ENCODE results near the gene KCNK3. TPM values are rescaled to one million over a fixed set of nuclear protein-coding genes. Genes with fewer than 3 reads are reported as not detected.

Gene KCNK3
- total and polyA plus RNA-seq, 10 of the 15 experiments (the other 5 are each of a cell fraction or from before 2014, with no cell fraction given) = 0.13 TPM; not detected in 9

GRCh38 chr2:26722328-26722727 is 29.8 kb downstream of the KCNK3 start (continued):
- TF ChIP-seq MLLT1 (IDR thresholded peaks at IDR 0.05) (no peak), MYB (IDR thresholded peaks at IDR 0.05; ENCODE audit: borderline replicate concordance, low read depth, low read length) (no peak), SUZ12 (IDR thresholded peaks at IDR 0.05; ENCODE audit: unreplicated experiment) (no peak), ZBTB11 (CRISPR knock-in tag; IDR thresholded peaks at IDR 0.05) (no peak)

- WGBS (ENCODE audit: insufficient coverage, insufficient replicate concordance, low lambda C conversion rate, missing lambda C conversion rate) = 50% methylated on average over 1 of the region's 1 CpG
- DNase-seq (ENCODE audit: low read depth, low spot score) (no peak), FAIRE-seq (no peak), ATAC-seq (no peak)
- no peak overlapping the region for H2AFZ ChIP-seq (ENCODE audit: control insufficient read depth, low read depth, low read length)
- H3K4me1 ChIP-seq (ENCODE audit: control insufficient read depth, insufficient read depth, low read length) = no peaks in the 10 kb centered on the region
- SMC1A ChIA-PET (ENCODE audit: uncharacterized antibody, unreplicated experiment) = no interaction called here
- no peak overlapping the region for H3K4me3 ChIP-seq
- BruUV-seq (replicated peaks) = no TSS peak
- H3K27ac ChIP-seq (ENCODE audit: control insufficient read depth, insufficient read depth) = no peak overlapping the region
- H3K9me3 ChIP-seq (replicated peaks; ENCODE audit: control insufficient read depth, insufficient read depth, low read length) = no peaks in the 10 kb centered on the region
- no peak overlapping the region for H3K9ac ChIP-seq (ENCODE audit: control insufficient read depth, insufficient read depth, low read length)
- in situ Hi-C loops (cut with MboI) = no loop called here
- CTCF ChIA-PET = interaction anchor here (1.1 kb wide), 1 partner anchor 145 kb away, joined by 3 read pairs; no protein-coding TSS in a partner anchor
- intact Hi-C loops (cut with micrococcal nuclease; ENCODE audit: unreplicated experiment) = no loop called here
- H3K4me2 ChIP-seq (ENCODE audit: control insufficient read depth, insufficient read depth) = no peak overlapping the region
- H3K36me3 ChIP-seq (ENCODE audit: control insufficient read depth in 2 of 2, insufficient read depth in 2 of 2, low read length in 1 of 2) = no peaks in the 10 kb centered on the region
- no peaks in the 10 kb centered on the region for H4K20me1 ChIP-seq (ENCODE audit: control insufficient read depth, insufficient read depth)
- H3K27me3 ChIP-seq (replicated peaks in 1 of 2; ENCODE audit: control insufficient read depth in 2 of 2, insufficient read depth in 2 of 2, low read length in 1 of 2) = no peaks in the 10 kb centered on the region
- RAD21 ChIA-PET (ENCODE audit: unreplicated experiment) = no interaction called here
- H3K79me2 ChIP-seq (ENCODE audit: control insufficient read depth, insufficient read depth, low read length) = no peaks in the 10 kb centered on the region
- POLR2A ChIA-PET = no interaction called here
- TF ChIP-seq RELA (IDR thresholded peaks at IDR 0.05; ENCODE audit: borderline replicate concordance, partially characterized antibody) = no peak
- no peak for TF ChIP-seq FOXK2 (IDR thresholded peaks at IDR 0.05)
- TF ChIP-seq MXI1 (IDR thresholded peaks at IDR 0.05; ENCODE audit: low read depth, low read length) = no peak
- no peak for TF ChIP-seq MYB (IDR thresholded peaks at IDR 0.05; ENCODE audit: borderline replicate concordance, low read depth, low read length)
- TF ChIP-seq, protein P1, sequence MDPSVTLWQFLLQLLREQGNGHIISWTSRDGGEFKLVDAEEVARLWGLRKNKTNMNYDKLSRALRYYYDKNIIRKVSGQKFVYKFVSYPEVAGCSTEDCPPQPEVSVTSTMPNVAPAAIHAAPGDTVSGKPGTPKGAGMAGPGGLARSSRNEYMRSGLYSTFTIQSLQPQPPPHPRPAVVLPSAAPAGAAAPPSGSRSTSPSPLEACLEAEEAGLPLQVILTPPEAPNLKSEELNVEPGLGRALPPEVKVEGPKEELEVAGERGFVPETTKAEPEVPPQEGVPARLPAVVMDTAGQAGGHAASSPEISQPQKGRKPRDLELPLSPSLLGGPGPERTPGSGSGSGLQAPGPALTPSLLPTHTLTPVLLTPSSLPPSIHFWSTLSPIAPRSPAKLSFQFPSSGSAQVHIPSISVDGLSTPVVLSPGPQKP (IDR thresholded peaks at IDR 0.05; ENCODE audit: low read depth, low read length) = no peak
- no peak for TF ChIP-seq ZNF24 (IDR thresholded peaks at IDR 0.05)
- TF ChIP-seq ZNF274 (IDR thresholded peaks at IDR 0.05; ENCODE audit: insufficient read depth, insufficient read length) = no peak
- TF ChIP-seq, protein P2, sequence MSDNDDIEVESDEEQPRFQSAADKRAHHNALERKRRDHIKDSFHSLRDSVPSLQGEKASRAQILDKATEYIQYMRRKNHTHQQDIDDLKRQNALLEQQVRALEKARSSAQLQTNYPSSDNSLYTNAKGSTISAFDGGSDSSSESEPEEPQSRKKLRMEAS (IDR thresholded peaks at IDR 0.05; ENCODE audit: low read depth, low read length) = no peak
- TF ChIP-seq SUZ12 (IDR thresholded peaks at IDR 0.05; ENCODE audit: unreplicated experiment) = no peak
- no peak for TF ChIP-seq NRF1 (conservative IDR thresholded peaks at IDR 0.05; ENCODE audit: low read depth, low read length)
These were observed 30.4 kb downstream of the KCNK3 start for GRCh38 chr2:26722911-26723310.
